GM19463 (cell line): ENCODE measurements around the gene TGM1.
A peak's percentile ranks its signal among the peaks of the same experiment; 100 is the strongest.

Experiments
- ATAC-seq: cut with Tn5 transposase; IDR thresholded peaks from one replicate; pipeline ENCODE4 v1.9.1; 2021; ENCODE audit warnings: mild to moderate bottlenecking, moderate library complexity; ENCODE audit not compliant: unreplicated experiment

The TGM1 gene

DNA sequence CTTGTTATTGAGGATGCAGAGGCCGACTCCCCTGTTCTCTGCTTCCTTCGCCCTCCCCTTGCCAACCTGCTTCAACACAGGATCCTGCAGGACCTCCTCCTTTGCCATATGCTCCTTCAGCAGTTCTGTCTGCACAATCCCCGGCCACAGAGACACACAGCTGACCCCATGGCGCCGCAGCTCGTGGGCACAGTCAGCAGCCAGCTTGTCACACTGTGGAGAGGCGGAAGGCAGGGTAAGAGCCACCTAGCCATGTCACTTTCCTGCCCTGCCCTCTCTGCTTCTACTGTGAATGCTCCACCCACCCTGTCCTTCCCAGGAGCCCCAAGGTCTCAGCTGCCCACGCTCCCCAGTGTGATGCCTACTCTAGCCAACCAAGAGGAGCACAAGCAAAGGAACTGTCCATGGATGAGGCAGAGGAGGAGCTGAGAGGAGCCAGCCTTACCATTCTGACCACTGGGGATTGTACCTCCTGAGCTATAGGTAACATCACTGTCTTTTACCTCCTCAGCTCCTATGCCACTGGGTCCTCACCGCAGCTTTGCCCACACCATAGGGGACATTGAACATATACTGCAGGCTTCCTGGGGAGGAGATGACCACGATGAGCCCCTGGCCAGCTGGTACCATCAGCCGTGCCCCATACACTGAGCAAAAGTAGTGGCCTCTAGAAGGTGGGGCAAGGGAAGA is 29.3 kb upstream of the TGM1 start:
- ATAC-seq, result no peak

DNA sequence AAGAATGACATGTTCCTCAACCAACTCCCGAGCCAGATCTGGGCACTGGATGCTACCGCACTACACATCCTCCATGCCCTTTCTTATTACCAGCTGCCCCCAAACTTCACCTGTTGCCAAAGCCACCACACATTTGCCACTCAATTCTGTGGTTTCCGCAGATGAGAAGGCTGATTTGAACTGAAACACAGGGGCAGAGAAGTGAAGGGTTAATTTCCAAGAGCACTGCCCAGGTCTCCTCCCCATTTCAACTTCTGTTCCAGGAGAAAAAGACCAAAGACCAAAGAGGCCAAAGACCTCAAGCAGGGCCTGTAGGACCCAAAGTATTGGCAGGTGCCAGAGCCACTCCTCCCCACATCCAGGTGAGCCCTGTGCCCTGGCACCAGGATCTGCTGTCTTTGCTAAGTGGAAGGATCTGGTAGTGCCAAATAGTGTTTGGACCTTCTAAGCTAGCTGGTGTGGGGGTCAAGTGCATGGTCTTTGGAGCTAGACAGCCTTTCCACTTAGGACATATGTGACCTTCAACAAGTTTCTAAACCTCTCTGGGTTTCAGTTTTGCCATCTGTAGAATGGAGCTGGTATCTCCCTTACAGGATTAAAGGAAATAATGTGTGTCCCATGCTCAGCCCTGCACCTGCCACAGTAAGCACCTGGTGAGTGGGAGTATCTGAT is 28.6 kb upstream of the TGM1 start:
- ATAC-seq, result no peak

DNA sequence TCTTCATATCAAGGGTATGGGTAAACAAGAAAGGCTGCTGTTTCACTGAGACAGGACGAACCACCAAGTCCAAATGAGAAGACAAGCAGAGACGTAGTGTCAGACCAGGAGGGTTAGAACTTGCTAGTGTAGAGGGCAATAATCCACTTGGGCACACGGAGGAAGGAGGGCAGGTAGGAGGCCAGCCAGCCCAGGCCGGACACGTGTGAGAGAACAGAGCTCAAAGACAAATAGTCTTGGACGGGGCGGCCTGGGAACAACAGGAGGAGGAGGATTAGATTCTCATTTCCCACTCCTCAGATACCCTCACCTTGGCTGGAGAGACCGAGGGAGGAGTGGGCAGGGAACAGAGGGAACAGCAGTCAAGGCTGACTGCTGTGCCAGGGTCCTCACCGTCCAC is 27.8 kb upstream of the TGM1 start:
- no peak for ATAC-seq

DNA sequence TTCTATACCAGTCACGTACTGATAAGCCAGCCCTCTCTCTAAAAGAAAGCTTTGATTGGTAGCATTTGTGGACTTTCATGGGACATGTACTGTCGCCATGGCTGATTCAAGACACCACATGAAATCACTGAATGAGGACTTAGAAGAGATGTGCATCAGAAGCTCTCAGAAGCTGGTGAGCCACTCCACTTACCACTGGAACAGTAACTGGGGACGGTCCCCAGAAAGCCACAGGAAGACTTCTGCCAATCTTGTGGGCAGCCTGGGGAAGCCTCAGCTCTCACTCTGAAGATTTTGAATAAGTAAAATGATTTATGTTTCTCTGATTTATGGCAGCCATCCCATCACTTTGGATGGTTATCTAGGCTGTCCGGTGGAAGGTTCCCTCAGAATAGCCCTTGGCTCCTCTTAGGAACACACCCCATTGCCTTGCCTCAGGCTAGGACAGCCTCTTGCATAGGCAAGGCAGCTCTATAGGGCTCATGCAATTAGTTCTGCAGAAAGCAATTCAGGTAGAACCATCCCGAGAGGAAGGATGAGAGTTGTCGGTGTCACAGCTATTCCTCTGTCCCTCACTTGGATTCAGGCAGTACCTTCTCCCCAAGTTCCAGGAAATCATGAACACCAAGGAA is 26.8 kb upstream of the TGM1 start:
- peak; percentile 95 for ATAC-seq

DNA sequence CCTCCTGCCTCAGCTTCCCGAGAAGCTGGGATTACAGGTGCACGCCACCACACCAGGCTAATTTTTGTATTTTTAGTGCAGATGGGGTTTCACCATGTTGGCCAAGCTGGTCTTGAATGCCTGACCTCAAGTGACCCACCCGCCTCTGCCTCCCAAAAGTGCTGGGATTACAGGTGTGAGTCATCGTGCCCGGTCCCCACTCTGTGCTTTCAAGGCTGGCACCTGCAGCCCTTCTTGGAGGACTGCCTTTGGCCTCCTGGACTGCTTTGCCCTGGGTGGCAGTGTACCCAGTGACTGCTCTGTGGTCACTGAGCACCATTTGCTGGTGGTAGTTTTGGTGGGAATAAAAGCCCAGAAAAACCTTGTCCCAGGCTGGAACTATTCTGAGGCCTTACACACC is 24.0 kb upstream of the TGM1 start:
- no peak for ATAC-seq

DNA sequence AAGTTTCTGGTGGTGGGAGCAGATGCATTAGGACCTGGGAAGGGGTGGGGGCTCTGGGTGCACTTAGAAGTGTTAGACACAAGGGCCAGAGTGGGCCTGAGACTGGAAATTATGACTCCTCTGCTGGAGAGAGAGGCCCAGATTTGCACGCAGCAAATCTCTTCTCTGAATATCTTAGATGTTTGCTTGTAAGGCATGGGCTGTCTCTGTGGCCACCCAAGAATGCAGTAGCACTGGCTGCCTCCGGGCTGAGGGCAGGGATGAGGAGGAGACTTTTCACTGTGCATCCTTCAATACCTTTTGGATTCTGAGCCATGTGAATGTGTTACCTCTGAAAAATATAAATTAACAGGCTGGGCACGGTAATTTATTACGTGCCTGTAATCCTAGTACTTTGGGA is 22.4 kb upstream of the TGM1 start:
- no peak for ATAC-seq

DNA sequence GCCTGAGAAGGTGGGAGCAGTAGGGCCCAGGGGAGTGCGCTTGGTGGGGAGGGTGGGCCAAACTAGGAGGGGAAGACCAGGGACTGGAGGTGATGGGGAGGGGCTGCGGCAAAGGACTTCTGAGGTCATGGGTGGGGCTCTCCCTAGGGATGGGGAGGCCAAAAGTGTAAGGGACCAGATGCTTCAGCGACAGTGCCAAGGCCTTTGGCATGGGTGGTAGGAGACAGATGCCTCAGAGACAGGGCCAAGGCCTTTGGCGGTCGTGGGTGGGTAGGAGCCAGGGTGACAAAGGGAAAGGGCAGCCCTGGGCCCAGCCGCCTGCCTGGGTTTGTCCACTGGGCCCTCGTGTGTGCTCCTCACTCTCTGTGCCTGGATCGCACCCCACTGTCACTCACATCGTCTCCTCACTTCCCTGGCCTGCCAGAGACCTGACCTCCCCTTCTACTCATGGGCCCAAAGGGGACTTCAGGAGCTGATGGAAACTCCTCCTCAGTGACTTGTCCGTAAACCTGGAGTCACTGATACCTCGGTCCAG is 21.6 kb upstream of the TGM1 start:
- no peak for ATAC-seq

GRCh38 chr14:24283796-24284460 is 21.0 kb upstream of the TGM1 start:
- ATAC-seq, result no peak

DNA sequence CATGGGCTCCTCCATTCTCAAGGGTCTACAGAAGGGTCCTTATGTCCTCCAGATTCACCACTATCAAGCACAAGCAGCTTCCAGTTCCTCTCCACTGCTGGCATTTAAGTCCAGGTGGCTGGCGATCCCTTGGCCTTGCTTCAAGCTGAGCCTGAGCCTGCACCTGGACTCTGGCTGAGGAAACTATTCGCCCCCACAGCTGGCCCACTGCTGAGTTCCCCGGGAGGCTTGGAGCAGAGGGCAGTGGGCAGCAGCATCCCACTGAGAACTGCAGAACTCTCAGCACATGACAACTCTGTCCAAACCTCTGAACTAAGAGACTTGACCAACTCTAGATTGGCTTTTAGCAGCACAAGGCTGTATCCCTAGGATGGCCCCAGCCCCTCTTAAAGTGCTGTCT is 19.8 kb upstream of the TGM1 start:
- ATAC-seq, result no peak

DNA sequence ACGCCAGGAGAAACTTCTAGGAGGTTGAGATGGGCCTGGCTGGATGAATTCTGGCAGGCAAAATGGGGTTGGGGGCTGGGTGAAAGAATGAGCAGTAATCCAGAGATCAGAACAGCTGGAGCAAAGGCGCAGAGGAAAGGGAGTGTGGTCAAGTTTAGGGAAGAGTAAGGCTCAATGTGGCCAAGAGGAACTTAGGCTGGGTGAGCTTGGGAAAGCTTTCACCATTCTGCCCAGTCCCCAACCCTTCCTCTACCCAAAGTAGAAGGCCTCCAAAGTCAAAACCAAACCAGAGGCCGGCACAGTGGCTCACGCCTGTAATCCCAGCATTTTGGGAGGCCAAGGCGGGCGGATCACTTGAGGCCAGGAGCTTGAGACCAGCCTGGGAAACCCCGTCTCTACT is 18.7 kb upstream of the TGM1 start:
- no peak for ATAC-seq

- ATAC-seq, result no peak
Observed at GRCh38 chr14:24280797-24281460, 18.0 kb upstream of the TGM1 start.

DNA sequence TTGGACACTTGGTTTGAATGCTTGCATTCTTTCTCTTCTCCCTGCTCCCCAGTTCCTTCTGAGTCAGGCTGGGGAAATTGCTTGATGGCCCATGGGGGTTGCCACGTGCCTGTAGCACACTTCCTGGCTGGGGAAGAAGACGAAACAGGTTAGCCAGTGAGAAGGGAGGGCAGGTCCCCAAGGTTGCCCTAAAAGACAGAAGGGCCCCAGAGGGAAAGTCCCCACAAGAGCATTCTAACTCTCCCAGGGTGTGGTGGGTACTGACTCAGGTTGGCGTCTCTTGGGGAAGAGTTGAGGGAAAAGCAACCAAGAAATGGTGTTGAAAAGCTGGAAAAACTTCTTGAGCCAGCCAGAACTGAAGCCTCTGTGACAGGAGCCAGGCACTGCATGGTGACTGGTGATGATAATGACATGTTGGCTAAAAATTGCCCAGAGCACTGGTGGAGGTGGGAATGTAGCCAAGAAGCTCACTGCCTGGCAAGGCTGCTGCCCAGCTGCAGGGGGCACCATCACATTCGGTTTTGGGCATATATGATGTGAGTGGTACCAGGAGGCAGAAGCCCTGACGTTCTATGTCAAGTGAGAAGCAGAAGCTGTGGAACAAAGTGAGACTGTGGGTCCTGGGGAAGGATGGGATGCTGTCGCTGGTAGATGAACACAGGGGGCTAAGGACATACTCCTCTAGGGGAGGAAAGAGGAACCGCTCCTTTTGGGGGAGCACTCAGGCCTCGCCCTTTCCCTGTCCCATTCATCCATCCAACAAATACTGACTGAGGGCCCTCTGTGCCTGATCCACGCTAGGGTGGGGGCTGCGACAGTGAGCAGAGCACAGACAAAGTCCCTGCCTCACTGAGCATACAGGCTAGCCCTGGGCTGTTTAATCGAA is 16.6 kb upstream of the TGM1 start:
- ATAC-seq, result peak; percentile 79

GRCh38 chr14:24278424-24278823 is 15.4 kb upstream of the TGM1 start:
- no peak for ATAC-seq

DNA sequence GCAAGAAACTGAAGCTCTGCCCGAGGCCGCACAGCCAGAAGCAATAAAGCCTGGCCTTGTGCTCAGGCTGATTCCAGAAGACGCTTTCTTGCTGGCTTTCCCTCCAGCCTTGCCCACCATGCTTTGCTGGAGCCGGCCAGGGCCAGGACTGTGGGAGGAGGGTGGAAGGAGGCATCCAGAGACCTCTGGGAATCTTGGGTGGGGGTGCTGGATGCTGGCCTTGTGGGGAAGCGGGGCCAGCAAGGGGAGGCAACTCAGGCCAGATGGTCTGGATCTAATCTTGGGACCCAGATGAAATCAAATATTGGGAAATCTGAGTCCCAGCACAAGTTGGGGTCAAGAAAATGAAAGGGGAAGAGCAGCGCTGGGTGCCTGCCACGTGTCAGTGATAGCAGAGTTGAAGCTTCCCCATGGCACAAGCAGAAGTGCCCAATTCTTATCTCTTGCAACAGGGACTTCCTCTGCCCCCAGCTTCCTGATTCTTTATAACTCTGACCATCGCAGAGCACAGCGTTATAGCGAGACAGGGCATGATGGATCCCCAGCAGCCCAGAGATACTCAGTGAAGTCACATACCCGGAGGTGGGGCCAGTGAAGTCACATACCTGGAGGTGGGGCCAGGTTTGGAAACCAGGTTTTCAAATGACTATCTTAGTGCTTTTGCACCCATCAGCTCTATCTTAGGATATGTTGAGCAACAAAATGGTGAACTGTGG is 14.8 kb upstream of the TGM1 start:
- ATAC-seq, result no peak

- ATAC-seq, result no peak
Observed at GRCh38 chr14:24277071-24277470, 14.1 kb upstream of the TGM1 start.

DNA sequence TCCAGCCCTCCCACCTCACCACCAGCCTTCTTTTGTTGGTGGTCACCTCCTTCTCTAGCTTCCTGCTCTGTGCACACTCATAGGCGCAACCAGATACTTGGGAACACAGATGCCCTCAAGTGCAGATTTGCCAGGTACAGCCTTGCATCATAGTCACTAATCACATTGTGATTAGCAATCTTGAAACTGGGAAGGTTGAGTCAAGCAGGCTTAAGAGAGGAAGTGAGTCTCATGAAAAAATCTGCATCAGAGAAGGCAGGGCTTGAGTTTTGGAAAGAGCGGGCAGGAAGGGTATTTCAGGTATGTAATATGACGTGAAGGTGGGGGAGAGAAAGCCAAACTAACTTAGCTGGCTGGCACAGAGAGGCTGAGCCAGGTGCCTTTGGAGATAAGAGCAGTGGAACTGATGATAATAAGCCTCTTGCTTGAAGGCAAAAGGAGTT is 11.1 kb upstream of the TGM1 start:
- peak; percentile 39 for ATAC-seq

- ATAC-seq, result no peak
Observed at GRCh38 chr14:24273422-24273998, 10.5 kb upstream of the TGM1 start.

- ATAC-seq, result no peak
Observed at GRCh38 chr14:24272467-24272866, 9.5 kb upstream of the TGM1 start.

DNA sequence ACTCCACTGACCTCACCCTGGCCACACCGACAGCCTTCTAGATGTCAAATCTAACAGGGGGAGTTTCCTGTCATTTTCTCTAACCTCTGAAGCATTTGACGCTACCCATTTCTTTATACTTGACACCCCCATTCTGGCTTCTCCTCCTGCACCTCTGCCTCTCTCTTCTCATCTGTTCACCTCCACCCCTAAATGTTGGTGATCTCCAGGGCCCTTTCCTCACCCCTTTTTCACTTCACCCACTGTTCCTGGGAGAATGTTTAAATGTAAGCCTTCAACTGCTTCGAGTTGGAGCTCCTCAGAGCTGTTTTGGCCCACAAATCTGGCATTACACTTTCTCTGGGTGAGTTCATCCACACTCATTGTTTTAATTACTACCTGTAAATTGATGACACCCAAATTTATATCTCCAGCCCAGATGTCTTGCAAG is 8.9 kb upstream of the TGM1 start:
- no peak for ATAC-seq
